ENCODE results near the gene WBP1.

DNA sequence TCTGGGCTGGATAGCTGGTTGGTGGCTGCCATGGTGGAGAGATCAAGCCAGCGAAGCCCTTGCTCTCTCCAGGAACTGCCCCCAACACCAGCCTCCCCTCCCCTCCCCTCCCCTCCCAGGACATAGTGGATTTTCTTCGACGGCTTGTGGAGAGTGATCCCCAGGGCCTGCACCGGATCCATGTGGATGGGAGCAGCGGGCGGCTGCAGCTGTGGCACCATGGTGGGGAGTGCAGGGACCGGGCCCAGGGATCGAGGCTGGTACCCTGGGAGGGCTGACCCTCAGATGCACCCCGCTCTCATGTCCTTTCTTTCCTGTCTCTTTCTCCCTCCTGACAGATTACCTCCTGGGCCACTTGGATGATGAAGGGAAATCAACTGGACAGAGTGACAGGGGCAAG lies 31.7 kb downstream of the WBP1 start:
- TF ChIP-seq, protein P1, sequence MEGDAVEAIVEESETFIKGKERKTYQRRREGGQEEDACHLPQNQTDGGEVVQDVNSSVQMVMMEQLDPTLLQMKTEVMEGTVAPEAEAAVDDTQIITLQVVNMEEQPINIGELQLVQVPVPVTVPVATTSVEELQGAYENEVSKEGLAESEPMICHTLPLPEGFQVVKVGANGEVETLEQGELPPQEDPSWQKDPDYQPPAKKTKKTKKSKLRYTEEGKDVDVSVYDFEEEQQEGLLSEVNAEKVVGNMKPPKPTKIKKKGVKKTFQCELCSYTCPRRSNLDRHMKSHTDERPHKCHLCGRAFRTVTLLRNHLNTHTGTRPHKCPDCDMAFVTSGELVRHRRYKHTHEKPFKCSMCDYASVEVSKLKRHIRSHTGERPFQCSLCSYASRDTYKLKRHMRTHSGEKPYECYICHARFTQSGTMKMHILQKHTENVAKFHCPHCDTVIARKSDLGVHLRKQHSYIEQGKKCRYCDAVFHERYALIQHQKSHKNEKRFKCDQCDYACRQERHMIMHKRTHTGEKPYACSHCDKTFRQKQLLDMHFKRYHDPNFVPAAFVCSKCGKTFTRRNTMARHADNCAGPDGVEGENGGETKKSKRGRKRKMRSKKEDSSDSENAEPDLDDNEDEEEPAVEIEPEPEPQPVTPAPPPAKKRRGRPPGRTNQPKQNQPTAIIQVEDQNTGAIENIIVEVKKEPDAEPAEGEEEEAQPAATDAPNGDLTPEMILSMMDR (IDR thresholded peaks at IDR 0.05) = no peak
- TF ChIP-seq EP300 (IDR thresholded peaks at IDR 0.05) = no peak
